ENCODE data around the gene ST7L. TPM values are rescaled to one million over a fixed set of nuclear protein-coding genes. Genes with fewer than 3 reads are reported as not detected.

ST7L gene
- total and polyA plus RNA-seq, 9 of the 15 experiments (the other 6 are each of a cell fraction or from before 2014, with no cell fraction given) = 9.0 to 32.5 (median 26.6) TPM

DNA sequence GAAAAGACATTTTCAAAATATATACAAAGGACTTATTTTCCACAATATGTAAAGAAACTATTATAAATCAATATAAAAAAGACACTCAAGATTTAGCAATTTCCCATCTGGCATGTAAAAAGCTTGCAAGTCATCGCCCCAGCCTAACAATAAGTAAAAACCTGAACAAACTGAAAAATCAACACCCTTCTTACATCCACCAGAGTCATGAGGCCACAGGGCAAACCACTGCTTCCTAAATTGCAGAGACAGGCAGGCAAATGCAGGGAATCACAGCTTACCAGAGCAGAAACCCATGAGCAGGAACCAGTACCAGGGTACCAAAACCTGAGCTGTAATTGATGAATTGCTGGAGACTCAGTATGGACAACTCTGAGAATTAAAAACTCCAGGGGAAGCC is 126.9 kb downstream of the ST7L start:
- CTCF ChIA-PET (ENCODE audit: low intra/inter-chr PET ratio) = no interaction called here

More for the DNA sequence above, 126.9 kb downstream of the ST7L start:
- H3K79me2 ChIP-seq (ENCODE audit: control insufficient read depth, insufficient read depth, low read length) = no peaks in the 10 kb centered on the region
- H3K4me2 ChIP-seq (ENCODE audit: insufficient read depth, low read length) = no peak overlapping the region
- H3K9me3 ChIP-seq (replicated peaks; ENCODE audit: control insufficient read depth, insufficient read depth, low read depth, low read length) = no peaks in the 10 kb centered on the region
- H2AFZ ChIP-seq (ENCODE audit: low read depth, low read length) = no peak overlapping the region
- H3K4me3 ChIP-seq = no peak overlapping the region
- DNase-seq (ENCODE audit: extremely low read depth in 1 of 4, low spot score in 3 of 4) (no peak), FAIRE-seq (no peak), ATAC-seq (no peak)
- H3K27ac ChIP-seq (ENCODE audit: extremely low read depth, low read depth, low read length) = no peak overlapping the region
- POLR2A ChIA-PET = interaction anchor here (0.6 kb wide), 2 partner anchors 19 to 149 kb away, joined by 3 read pairs; no protein-coding TSS in a partner anchor
- no peak overlapping the region for H3K9ac ChIP-seq (ENCODE audit: insufficient read depth in 1 of 2, low read depth in 2 of 2, low read length in 2 of 2)
- no peak for TF ChIP-seq FUS (optimal IDR thresholded peaks at IDR 0.05; ENCODE audit: low read depth, low read length)
- no peak for TF ChIP-seq ZNF324 (CRISPR knock-in tag; IDR thresholded peaks at IDR 0.05)
- TF ChIP-seq RFX7 (CRISPR knock-in tag; IDR thresholded peaks at IDR 0.05) = no peak
- TF ChIP-seq HNRNPH1 (optimal IDR thresholded peaks at IDR 0.05; ENCODE audit: low read depth, low read length) = no peak
- TF ChIP-seq, protein P1, sequence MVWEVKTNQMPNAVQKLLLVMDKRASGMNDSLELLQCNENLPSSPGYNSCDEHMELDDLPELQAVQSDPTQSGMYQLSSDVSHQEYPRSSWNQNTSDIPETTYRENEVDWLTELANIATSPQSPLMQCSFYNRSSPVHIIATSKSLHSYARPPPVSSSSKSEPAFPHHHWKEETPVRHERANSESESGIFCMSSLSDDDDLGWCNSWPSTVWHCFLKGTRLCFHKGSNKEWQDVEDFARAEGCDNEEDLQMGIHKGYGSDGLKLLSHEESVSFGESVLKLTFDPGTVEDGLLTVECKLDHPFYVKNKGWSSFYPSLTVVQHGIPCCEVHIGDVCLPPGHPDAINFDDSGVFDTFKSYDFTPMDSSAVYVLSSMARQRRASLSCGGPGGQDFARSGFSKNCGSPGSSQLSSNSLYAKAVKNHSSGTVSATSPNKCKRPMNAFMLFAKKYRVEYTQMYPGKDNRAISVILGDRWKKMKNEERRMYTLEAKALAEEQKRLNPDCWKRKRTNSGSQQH (CRISPR knock-in tag; IDR thresholded peaks at IDR 0.05) = no peak
- no peak for TF ChIP-seq ZNF408 (CRISPR knock-in tag; IDR thresholded peaks at IDR 0.05; ENCODE audit: low read depth)
- no peak for TF ChIP-seq YY1 (IDR thresholded peaks at IDR 0.05; ENCODE audit: borderline replicate concordance in 1 of 3, control insufficient read depth in 1 of 3, extremely low read depth in 1 of 3, insufficient read depth in 3 of 3, insufficient read length in 1 of 3, insufficient replicate concordance in 2 of 3, low read depth in 1 of 3, low read length in 2 of 3)
- no peak for TF ChIP-seq DNMT1 (IDR thresholded peaks at IDR 0.05)
- TF ChIP-seq EHMT2 (IDR thresholded peaks at IDR 0.05) = no peak
- no peak for TF ChIP-seq ZFP1 (CRISPR knock-in tag; IDR thresholded peaks at IDR 0.05)
- TF ChIP-seq, protein P2, sequence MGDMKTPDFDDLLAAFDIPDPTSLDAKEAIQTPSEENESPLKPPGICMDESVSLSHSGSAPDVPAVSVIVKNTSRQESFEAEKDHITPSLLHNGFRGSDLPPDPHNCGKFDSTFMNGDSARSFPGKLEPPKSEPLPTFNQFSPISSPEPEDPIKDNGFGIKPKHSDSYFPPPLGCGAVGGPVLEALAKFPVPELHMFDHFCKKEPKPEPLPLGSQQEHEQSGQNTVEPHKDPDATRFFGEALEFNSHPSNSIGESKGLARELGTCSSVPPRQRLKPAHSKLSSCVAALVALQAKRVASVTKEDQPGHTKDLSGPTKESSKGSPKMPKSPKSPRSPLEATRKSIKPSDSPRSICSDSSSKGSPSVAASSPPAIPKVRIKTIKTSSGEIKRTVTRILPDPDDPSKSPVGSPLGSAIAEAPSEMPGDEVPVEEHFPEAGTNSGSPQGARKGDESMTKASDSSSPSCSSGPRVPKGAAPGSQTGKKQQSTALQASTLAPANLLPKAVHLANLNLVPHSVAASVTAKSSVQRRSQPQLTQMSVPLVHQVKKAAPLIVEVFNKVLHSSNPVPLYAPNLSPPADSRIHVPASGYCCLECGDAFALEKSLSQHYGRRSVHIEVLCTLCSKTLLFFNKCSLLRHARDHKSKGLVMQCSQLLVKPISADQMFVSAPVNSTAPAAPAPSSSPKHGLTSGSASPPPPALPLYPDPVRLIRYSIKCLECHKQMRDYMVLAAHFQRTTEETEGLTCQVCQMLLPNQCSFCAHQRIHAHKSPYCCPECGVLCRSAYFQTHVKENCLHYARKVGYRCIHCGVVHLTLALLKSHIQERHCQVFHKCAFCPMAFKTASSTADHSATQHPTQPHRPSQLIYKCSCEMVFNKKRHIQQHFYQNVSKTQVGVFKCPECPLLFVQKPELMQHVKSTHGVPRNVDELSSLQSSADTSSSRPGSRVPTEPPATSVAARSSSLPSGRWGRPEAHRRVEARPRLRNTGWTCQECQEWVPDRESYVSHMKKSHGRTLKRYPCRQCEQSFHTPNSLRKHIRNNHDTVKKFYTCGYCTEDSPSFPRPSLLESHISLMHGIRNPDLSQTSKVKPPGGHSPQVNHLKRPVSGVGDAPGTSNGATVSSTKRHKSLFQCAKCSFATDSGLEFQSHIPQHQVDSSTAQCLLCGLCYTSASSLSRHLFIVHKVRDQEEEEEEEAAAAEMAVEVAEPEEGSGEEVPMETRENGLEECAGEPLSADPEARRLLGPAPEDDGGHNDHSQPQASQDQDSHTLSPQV (IDR thresholded peaks at IDR 0.05) = no peak
- TF ChIP-seq, protein P3, sequence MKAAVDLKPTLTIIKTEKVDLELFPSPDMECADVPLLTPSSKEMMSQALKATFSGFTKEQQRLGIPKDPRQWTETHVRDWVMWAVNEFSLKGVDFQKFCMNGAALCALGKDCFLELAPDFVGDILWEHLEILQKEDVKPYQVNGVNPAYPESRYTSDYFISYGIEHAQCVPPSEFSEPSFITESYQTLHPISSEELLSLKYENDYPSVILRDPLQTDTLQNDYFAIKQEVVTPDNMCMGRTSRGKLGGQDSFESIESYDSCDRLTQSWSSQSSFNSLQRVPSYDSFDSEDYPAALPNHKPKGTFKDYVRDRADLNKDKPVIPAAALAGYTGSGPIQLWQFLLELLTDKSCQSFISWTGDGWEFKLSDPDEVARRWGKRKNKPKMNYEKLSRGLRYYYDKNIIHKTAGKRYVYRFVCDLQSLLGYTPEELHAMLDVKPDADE (conservative IDR thresholded peaks at IDR 0.05; ENCODE audit: control insufficient read depth, low read depth, low read length) = no peak
- TF ChIP-seq, protein P4, sequence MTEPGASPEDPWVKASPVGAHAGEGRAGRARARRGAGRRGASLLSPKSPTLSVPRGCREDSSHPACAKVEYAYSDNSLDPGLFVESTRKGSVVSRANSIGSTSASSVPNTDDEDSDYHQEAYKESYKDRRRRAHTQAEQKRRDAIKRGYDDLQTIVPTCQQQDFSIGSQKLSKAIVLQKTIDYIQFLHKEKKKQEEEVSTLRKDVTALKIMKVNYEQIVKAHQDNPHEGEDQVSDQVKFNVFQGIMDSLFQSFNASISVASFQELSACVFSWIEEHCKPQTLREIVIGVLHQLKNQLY (CRISPR knock-in tag; conservative IDR thresholded peaks at IDR 0.05) = no peak
- TF ChIP-seq RBM39 (optimal IDR thresholded peaks at IDR 0.05; ENCODE audit: low read depth, low read length) = no peak
- H3K4me1 ChIP-seq (replicated peaks in 1 of 2; ENCODE audit: control insufficient read depth in 2 of 2, insufficient read depth in 2 of 2, low read length in 2 of 2) = no peaks in the 10 kb centered on the region
- H3K36me3 ChIP-seq (ENCODE audit: control insufficient read depth, insufficient read depth, low read length) = no peaks in the 10 kb centered on the region
- peaks cover 19 to 33% of the 10 kb centered on the region in 2 experiments for H3K27me3 ChIP-seq (ENCODE audit: control insufficient read depth in 2 of 2, insufficient read depth in 2 of 2, low read length in 2 of 2)
- intact Hi-C loops (cut with micrococcal nuclease) (no loop called here), in situ Hi-C loops (cut with MboI) (no loop called here)
- WGBS (ENCODE audit: insufficient coverage, low coverage, missing lambda C conversion rate) = 0% methylated on average over 1 of the region's 1 CpG
- H4K20me1 ChIP-seq (replicated peaks; ENCODE audit: control insufficient read depth, insufficient read depth, low read length) = no peaks in the 10 kb centered on the region
- no TSS peak for BruUV-seq (replicated peaks)
- no peaks in the 10 kb centered on the region for H3K9me1 ChIP-seq (ENCODE audit: control insufficient read depth, insufficient read depth, low read length)

Measured in K562 (cell line).